GM12801 (cell line): Measurements from ENCODE around the gene HTT.

ENCODE experiments used
- CTCF ChIP-seq: IDR thresholded peaks from one replicate; pipeline ENCODE4 v1.5.1; 2011; ENCODE audit warnings: control low read depth; ENCODE audit not compliant: insufficient read length; ENCODE audit errors: extremely low read depth

The HTT gene

DNA sequence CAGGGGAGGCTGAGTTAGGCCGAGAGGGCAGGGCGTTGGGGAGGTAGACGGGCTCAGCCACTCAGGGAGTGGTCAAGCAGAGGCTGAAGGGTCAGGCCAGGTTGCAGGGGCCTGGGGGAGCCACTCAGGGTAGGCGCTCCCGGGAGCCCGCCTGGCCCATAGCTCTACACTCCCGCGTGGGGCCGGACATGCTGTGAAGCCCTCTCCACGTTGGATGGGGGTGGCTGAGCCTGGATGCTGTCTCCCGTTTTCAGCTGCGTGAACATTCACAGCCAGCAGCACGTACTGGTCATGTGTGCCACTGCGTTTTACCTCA, 160.5 kb downstream of the HTT start:
- no peak for TF ChIP-seq CTCF

GRCh38 chr4:3235581-3235980, 161.1 kb downstream of the HTT start:
- no peak for TF ChIP-seq CTCF

GRCh38 chr4:3236326-3236878, 161.9 kb downstream of the HTT start:
- no peak for TF ChIP-seq CTCF

DNA sequence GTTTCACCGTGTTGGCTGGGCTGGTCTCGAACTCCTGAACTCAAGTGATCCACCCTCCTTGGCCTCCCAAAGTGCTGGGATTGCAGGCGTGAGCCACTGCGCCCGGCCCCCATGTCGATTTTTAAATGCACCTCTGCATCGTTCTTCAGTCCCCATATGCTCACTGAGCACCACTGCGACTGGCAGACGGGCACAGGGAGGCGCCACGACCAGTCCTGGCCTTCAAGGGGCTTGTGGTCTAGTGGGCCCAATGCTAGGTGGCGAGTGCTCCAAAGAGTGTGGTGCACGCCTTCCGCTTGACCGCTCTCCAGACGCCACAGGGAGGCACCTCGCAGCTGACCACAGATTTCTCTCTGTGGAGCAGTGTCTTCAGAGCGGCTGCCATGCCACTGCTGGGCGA, 162.8 kb downstream of the HTT start:
- TF ChIP-seq CTCF: no peak

- TF ChIP-seq CTCF: no peak
Measured at GRCh38 chr4:3237712-3238560, 163.5 kb downstream of the HTT start.

GRCh38 chr4:3238721-3239120, 164.2 kb downstream of the HTT start:
- TF ChIP-seq CTCF: no peak

DNA sequence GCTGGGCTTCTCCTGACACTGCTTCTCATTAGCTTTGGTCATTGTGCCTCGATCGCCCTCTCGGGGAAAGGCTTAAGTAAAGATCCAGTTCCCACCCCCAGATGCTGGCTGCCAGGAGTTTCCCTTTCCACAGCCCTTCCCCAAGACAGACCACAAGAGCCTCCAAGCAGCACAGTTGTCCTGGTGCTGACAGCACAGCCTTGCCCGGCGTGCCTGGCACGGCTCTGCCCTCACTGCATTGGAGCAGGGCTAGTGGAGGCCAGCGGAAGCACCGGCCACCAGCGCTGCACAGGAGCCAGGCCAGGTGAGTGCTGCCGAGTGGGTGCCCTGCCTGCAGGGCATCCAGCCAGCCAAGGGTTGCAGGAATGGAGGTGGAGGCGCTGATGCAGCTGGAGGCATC, 164.8 kb downstream of the HTT start:
- no peak for TF ChIP-seq CTCF
